Astrocyte (in vitro differentiated cells and primary cell): Measurements from ENCODE around the gene AGPS. TPM values are rescaled to one million over a fixed set of nuclear protein-coding genes. Genes with fewer than 3 reads are reported as not detected.
"Not testable (repeated sequence)": the region's sequence is repeated elsewhere in the genome, so short reads cannot be mapped to it uniquely, and the experiment has no call there.

Experiments
- DNase-seq: peaks from one replicate; pipeline ENCODE4 v3.0.0-alpha.2; 2010; ENCODE audit warnings: low read depth
- FAIRE-seq: peaks from 2 replicates; lab custom pipeline; 2011; peaks lifted over from hg19 to GRCh38; lab: Jason Lieb, UNC
- H2AFZ ChIP-seq: 2 replicates; pipeline ENCODE4 v1.6.0; 2012; ENCODE audit warnings: low read depth, low read length, inconsistent platforms
- H3K27ac ChIP-seq: 2 replicates; pipeline ENCODE4 v1.5.1; 2011; ENCODE audit warnings: low read depth, low read length, inconsistent platforms
- H3K27me3 ChIP-seq: 2 replicates; pipeline ENCODE4 v1.6.0; 2011; ENCODE audit warnings: low read length, inconsistent platforms; ENCODE audit not compliant: insufficient read depth
- H3K36me3 ChIP-seq: 2 replicates; pipeline ENCODE4 v1.5.1; 2011; ENCODE audit warnings: low read length, inconsistent platforms; ENCODE audit not compliant: insufficient read depth
- H3K4me1 ChIP-seq: 2 replicates; pipeline ENCODE4 v1.5.1; 2011; ENCODE audit warnings: low read length, inconsistent platforms; ENCODE audit not compliant: insufficient read depth
- H3K4me2 ChIP-seq: 2 replicates; pipeline ENCODE4 v1.6.0; 2012; ENCODE audit warnings: low read length, inconsistent platforms
- H3K4me3 ChIP-seq: 2 replicates; pipeline ENCODE4 v1.5.1; 2011; ENCODE audit warnings: low read depth, mild to moderate bottlenecking, low read length, inconsistent platforms; ENCODE audit not compliant: insufficient read depth
- H3K79me2 ChIP-seq: 2 replicates; pipeline ENCODE4 v1.6.0; 2012; ENCODE audit warnings: mild to moderate bottlenecking, low read length, inconsistent platforms; ENCODE audit not compliant: insufficient read depth
- H3K9ac ChIP-seq: 2 replicates; pipeline ENCODE4 v1.6.0; 2012; ENCODE audit warnings: mild to moderate bottlenecking, low read length, inconsistent platforms
- H3K9me3 ChIP-seq: 2 replicates; pipeline ENCODE4 v1.5.1; 2012; ENCODE audit warnings: low read depth, mild to moderate bottlenecking, low read length, inconsistent platforms; ENCODE audit not compliant: insufficient read depth
- H4K20me1 ChIP-seq: 2 replicates; pipeline ENCODE4 v1.6.0; 2012; ENCODE audit warnings: low read length, inconsistent platforms; ENCODE audit not compliant: insufficient read depth
- H3K27ac Mint-ChIP-seq: one replicate; pipeline ENCODE4 v1.8.0; 2021; ENCODE audit warnings: mild to moderate bottlenecking, mixed read lengths; ENCODE audit not compliant: unreplicated experiment
- H3K27me3 Mint-ChIP-seq: one replicate; pipeline ENCODE4 v1.8.0; 2021; ENCODE audit warnings: low read depth, mixed read lengths; ENCODE audit not compliant: unreplicated experiment
- H3K36me3 Mint-ChIP-seq: one replicate; pipeline ENCODE4 v1.8.0; 2021; ENCODE audit warnings: low read depth, mixed read lengths; ENCODE audit not compliant: unreplicated experiment
- H3K4me1 Mint-ChIP-seq: one replicate; pipeline ENCODE4 v1.8.0; 2021; ENCODE audit warnings: low read depth, mixed read lengths; ENCODE audit not compliant: unreplicated experiment
- H3K4me3 Mint-ChIP-seq: one replicate; pipeline ENCODE4 v1.8.0; 2021; ENCODE audit warnings: mild to moderate bottlenecking, moderate library complexity, mixed read lengths; ENCODE audit not compliant: unreplicated experiment
- H3K9me3 Mint-ChIP-seq: one replicate; pipeline ENCODE4 v1.8.0; 2021; ENCODE audit warnings: mild to moderate bottlenecking, mixed read lengths; ENCODE audit not compliant: unreplicated experiment
- EZH2 ChIP-seq: IDR thresholded peaks from 2 replicates; pipeline ENCODE4 v1.6.1; 2012; ENCODE audit warnings: mild to moderate bottlenecking, low read length, inconsistent platforms; ENCODE audit not compliant: insufficient read depth
- total RNA-seq: library from RNA; stranded (reverse); gene quantifications from 2 replicates; pipeline ENCODE4 v1.2.1, GENCODE V29; 2021
- TF ChIP-seq, protein P1 (sequence below): IDR thresholded peaks from 2 replicates; pipeline ENCODE4 v1.5.1; 2011; ENCODE audit warnings: low read depth, mild to moderate bottlenecking, inconsistent platforms, low read length, moderate library complexity; ENCODE audit not compliant: insufficient read depth

Gene AGPS
- total RNA-seq, 1 donor from 2014 or later, result 66.2 TPM

DNA sequence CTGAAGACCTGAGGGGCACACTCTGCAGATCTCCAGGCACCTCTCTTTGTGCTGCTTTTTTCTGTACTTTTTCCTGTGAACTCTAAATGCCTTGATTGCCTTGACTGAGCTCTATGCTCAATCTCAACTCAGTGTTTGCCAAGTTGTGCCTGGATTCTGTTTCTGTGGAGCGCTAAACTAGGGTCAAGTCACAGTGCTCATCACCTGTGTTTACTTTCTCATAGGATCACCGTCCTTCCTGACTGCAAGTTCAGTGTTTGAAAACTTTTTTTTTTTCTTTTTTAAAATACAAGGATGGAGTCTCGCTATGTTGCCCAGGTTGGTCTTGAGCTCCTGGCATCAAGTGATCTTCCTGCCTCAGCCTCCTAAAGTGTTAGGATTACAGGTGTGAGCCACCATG lies 62.6 kb downstream of the AGPS start:
- Mint-ChIP-seq H3K4me3 (no peak overlapping the region), H3K27me3 (no peaks in the 10 kb centered on the region), H3K4me1 (no peaks in the 10 kb centered on the region), H3K36me3 (peaks cover 27% of the 10 kb centered on the region), H3K27ac (no peak overlapping the region), H3K9me3 (no peaks in the 10 kb centered on the region)
- no peaks in the 10 kb centered on the region for H3K79me2 ChIP-seq
- FAIRE-seq (no peak), DNase-seq (no peak)
- TF ChIP-seq EZH2, result no peak
- TF ChIP-seq, protein P1, sequence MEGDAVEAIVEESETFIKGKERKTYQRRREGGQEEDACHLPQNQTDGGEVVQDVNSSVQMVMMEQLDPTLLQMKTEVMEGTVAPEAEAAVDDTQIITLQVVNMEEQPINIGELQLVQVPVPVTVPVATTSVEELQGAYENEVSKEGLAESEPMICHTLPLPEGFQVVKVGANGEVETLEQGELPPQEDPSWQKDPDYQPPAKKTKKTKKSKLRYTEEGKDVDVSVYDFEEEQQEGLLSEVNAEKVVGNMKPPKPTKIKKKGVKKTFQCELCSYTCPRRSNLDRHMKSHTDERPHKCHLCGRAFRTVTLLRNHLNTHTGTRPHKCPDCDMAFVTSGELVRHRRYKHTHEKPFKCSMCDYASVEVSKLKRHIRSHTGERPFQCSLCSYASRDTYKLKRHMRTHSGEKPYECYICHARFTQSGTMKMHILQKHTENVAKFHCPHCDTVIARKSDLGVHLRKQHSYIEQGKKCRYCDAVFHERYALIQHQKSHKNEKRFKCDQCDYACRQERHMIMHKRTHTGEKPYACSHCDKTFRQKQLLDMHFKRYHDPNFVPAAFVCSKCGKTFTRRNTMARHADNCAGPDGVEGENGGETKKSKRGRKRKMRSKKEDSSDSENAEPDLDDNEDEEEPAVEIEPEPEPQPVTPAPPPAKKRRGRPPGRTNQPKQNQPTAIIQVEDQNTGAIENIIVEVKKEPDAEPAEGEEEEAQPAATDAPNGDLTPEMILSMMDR, result no peak
- H4K20me1 ChIP-seq, result no peaks in the 10 kb centered on the region
- H3K4me1 ChIP-seq, result no peaks in the 10 kb centered on the region
- H3K27ac ChIP-seq, result no peak overlapping the region
- H3K36me3 ChIP-seq, result no peaks in the 10 kb centered on the region
- no peaks in the 10 kb centered on the region for H3K9me3 ChIP-seq
- H3K9ac ChIP-seq, result no peak overlapping the region
- H2AFZ ChIP-seq, result no peak overlapping the region
- no peak overlapping the region for H3K4me3 ChIP-seq
- H3K27me3 ChIP-seq, result no peaks in the 10 kb centered on the region
- H3K4me2 ChIP-seq, result no peak overlapping the region

- H3K9me3 ChIP-seq, H3K9ac ChIP-seq, H3K4me3 Mint-ChIP-seq, H3K27ac ChIP-seq, H4K20me1 ChIP-seq, H3K4me1 ChIP-seq, H3K4me3 ChIP-seq, H3K4me2 ChIP-seq, H3K27me3 ChIP-seq, DNase-seq, H3K4me1 Mint-ChIP-seq, H3K79me2 ChIP-seq, H2AFZ ChIP-seq, FAIRE-seq, H3K27ac Mint-ChIP-seq, H3K36me3 ChIP-seq, H3K9me3 Mint-ChIP-seq, H3K27me3 Mint-ChIP-seq: not testable (repeated sequence)
- H3K36me3 Mint-ChIP-seq, result peaks cover 27% of the 10 kb centered on the region
Observed at GRCh38 chr2:177459756-177460155, 67.2 kb downstream of the AGPS start.

DNA sequence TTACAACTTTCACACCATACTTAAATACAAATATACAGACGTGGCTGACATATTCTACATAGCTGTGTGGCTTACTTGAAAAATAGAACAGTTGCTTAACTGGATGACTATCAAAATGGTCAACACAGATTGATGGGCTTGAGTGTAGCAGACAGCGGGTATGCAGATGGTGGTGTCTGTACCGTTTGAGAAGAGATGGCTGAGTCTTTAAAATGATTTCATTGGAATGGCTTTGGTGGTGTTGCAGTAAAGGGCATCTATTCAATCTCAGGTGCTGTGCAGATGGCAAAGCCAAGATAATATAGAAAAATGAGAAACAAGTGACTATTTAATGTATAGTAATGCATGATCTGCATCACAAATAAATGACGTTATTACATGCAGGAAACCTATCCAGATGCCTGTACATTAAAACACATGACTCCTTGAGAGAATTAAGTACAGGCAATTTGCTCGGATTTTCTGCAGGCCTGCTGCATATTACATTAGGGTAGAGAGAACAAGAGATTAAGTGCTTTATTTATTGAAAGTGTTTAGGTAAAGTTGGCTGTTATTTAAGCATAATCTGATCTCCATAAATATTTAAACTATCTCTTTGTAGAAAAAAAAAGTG lies 68.5 kb downstream of the AGPS start:
- Mint-ChIP-seq H3K36me3 (peaks cover 27% of the 10 kb centered on the region), H3K9me3 (no peaks in the 10 kb centered on the region), H3K4me3 (no peak overlapping the region), H3K27me3 (no peaks in the 10 kb centered on the region), H3K27ac (no peak overlapping the region), H3K4me1 (peaks cover 5% of the 10 kb centered on the region)
- Histone ChIP-seq H3K27me3 (no peaks in the 10 kb centered on the region), H3K36me3 (peaks cover 2% of the 10 kb centered on the region), H4K20me1 (no peaks in the 10 kb centered on the region), H3K4me1 (no peaks in the 10 kb centered on the region), H3K27ac (no peak overlapping the region), H3K9me3 (peaks cover 2% of the 10 kb centered on the region), H3K4me3 (no peak overlapping the region), H2AFZ (no peak overlapping the region), H3K79me2 (no peaks in the 10 kb centered on the region), H3K4me2 (no peak overlapping the region), H3K9ac (no peak overlapping the region)
- FAIRE-seq, result no peak
- no peak for DNase-seq
- no peak for TF ChIP-seq EZH2
- TF ChIP-seq, protein P1, result no peak
